Body of pancreas (tissue), 4 donors: ENCODE data around the gene RPTOR.

ENCODE experiments used
- POLR2A ChIP-seq, 3 donors: fragments of 450-650 bp; IDR thresholded peaks; one replicate each; pipeline ENCODE4 v1.6.1; 2016; ENCODE audit warnings: antibody characterized with exemption in 3 of 3, mild to moderate bottlenecking in 2 of 3
- TF ChIP-seq, protein P1 (sequence below), 7 experiments: fragments of 450-650 bp in 4 of 7; fragments of 200-600 bp in 3 of 7; sonication (generic) in 3 of 7; IDR thresholded peaks; one replicate each; pipeline ENCODE4 v1.5.1; 2016 to 2019; ENCODE audit warnings: antibody characterized with exemption in 7 of 7

DNA sequence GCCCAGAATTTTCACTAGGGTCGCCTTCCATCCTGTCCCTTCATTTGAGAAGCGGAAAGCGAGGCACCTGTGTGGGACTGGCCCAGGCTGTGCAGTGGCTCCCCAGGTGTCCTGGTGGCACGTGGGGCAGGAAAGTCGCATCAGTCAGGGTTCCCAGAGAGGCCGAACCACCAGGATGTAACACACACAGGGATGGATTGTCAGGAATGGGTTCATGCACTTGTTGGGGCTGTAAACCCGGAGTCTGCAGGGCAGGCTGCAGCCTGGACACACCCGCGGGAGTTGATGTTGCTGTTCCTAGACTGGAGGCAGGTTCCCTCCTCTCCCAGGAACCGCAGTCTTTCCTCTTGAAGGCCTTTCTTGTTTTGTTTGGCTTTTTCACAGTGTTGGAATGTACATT lies 30.7 kb upstream of the RPTOR start:
- TF ChIP-seq, protein P1, sequence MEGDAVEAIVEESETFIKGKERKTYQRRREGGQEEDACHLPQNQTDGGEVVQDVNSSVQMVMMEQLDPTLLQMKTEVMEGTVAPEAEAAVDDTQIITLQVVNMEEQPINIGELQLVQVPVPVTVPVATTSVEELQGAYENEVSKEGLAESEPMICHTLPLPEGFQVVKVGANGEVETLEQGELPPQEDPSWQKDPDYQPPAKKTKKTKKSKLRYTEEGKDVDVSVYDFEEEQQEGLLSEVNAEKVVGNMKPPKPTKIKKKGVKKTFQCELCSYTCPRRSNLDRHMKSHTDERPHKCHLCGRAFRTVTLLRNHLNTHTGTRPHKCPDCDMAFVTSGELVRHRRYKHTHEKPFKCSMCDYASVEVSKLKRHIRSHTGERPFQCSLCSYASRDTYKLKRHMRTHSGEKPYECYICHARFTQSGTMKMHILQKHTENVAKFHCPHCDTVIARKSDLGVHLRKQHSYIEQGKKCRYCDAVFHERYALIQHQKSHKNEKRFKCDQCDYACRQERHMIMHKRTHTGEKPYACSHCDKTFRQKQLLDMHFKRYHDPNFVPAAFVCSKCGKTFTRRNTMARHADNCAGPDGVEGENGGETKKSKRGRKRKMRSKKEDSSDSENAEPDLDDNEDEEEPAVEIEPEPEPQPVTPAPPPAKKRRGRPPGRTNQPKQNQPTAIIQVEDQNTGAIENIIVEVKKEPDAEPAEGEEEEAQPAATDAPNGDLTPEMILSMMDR (IDR thresholded peaks at IDR 0.05): no peak
- no peak for TF ChIP-seq POLR2A (IDR thresholded peaks at IDR 0.05)
